HG03442 (cell line): ENCODE results near the gene DMWD.
"Not testable (repeated sequence)": the region's sequence is repeated elsewhere in the genome, so short reads cannot be mapped to it uniquely, and the experiment has no call there.

Source experiments
- ATAC-seq: cut with Tn5 transposase; IDR thresholded peaks from one replicate; pipeline ENCODE4 v1.9.1; 2021; ENCODE audit warnings: mild to moderate bottlenecking, moderate library complexity; ENCODE audit not compliant: unreplicated experiment

DMWD gene

DNA sequence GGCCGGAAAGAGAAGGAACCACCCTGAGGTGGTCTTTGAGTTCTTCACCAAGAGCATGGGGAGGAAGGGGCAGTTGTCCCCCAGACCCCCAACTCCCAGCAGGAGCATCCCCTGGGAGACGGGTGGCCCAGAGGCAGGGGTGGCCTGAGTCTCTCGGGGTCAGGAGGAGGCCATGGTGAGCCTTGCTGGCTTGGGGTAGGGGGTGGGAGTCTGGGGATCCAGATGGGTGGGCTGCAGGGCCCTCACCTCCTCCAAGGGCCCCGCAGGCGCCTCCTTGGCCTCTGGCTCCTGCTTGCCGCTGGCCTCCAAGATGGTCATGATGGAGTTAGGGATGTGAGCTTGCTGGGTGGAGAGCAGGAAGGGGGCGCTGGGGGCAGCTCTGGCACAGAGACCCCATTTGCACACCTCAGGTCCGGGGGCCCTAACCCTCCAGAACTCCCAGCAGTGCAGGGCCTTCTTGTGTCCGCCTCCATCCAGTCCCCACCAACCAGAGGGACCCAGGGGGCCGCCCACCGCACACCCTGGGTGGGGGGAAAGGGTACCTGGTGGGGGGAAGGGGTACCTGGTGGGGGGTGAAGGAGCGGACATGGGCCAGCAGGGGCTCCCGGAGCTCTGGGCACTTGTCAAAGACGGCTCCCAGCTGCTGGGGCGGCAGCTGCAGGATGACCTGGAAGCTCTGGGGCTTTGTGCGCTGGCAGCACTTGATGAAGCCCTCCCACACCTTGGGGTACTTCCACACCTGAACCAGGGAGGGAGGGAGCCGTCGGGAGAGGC is 23.8 kb upstream of the DMWD start:
- no peak for ATAC-seq

DNA sequence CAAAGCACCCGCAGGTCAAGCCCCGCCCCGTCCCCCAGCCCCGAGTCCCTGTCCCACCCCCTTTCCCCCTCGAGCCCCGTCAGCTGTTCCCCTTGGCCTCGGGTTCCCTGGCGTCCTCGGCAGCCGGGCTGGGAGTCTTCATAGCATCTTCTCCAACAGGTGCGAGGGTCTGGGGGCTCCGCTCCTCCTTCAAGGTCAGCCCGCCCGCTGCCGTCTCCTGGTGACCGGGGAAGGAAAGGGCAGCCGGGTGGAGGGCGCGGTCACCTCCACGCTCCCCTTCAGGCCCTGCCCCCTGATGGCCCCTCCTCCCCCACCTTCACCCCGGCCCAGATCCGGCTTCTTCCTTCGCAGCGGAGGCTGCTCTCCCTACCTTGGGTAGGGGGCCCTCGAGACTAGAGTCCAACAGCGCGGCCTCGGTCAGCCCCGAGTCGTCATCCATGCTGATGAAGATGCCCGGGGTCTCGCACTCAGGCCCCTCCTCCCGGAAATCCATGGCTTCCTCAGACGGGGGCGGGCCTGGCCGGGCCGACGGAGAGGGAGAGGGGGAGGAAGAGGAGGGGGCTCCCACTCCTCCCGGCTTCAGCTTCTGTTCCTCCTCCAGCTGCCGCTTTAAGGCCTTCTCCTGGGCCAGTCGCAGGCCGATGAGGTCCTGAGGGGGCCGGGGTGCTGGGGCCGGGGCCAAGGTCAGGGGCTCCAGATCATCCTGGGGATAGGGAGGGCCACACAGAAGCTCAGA is 23.0 kb upstream of the DMWD start:
- ATAC-seq: no peak

GRCh38 chr19:45814851-45815480 is 22.3 kb upstream of the DMWD start, which contains the start of gene RSPH6A:
Gene RSPH6A, minus strand, starts transcription at chr19:45815308. Its CDS starts 132 bp downstream, at chr19:45815176.
- no peak for ATAC-seq

- no peak for ATAC-seq
These were observed 21.6 kb upstream of the DMWD start for GRCh38 chr19:45814166-45814780.

GRCh38 chr19:45812297-45812696 is 19.7 kb upstream of the DMWD start:
- no peak for ATAC-seq

GRCh38 chr19:45809643-45810159 is 17.1 kb upstream of the DMWD start:
- no peak for ATAC-seq

- ATAC-seq: no peak
These were observed 13.1 kb upstream of the DMWD start for GRCh38 chr19:45805719-45806118.

- ATAC-seq: no peak
These were observed 12.2 kb upstream of the DMWD start for GRCh38 chr19:45804959-45805230.

- ATAC-seq: no peak
These were observed 11.7 kb upstream of the DMWD start for GRCh38 chr19:45804140-45804958.

DNA sequence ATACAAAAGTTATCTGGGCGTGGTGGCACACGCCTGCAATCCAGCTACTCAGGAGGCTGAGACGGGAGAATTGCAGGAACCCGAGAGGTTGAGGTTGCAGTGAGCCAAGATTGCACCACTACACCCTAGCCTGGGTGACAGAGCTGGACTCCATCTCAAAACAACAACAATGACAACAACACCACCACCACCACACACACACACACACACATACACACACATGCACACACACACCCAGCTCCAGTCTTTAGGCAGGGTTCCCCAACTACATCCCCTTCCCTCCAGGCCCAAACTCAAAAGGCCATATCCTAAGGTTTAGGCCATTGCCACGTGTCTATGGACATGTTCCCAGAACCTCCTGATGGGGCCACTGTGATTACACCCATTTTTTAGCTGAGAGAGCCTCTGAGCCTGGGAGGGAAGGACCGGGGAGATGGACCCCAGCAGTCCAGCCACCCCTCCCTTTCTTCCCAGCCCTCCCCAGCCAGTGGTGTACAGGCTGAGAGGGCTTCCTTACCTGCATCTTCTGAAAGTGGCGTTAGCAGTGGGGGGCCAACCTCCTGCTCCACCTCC is 9.0 kb upstream of the DMWD start:
- ATAC-seq: no peak

DNA sequence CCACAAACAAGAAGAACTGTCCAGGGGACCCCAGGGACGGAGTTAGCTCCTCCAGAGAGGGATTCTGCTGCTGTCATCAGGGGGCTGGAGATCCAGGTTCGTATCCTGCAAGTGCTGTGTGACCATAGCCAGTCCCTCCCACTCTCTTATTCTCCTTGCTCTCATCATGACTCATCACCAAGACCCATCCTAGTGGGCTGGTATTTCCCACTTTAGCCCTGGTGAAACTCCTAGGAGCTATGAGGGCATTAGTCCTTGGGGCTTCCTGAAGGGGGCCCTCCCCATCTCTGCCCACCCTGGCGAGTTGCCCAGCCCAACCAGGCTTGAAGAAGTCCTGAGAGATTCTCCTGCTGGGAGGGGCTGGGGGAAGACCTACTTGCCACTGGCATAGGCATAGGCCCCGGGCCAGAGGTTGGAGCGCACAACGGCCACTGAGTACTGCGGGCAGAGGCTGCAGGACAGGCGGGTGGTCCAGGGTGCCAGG is 7.5 kb upstream of the DMWD start:
- no peak for ATAC-seq

- not testable (repeated sequence) for ATAC-seq
These were observed 6.9 kb upstream of the DMWD start for GRCh38 chr19:45799541-45799940.

- no peak for ATAC-seq
These were observed 6.4 kb upstream of the DMWD start for GRCh38 chr19:45798995-45799517.

- no peak for ATAC-seq
These were observed 2.0 kb upstream of the DMWD start for GRCh38 chr19:45794627-45795026.

- ATAC-seq: no peak
These were observed 1.2 kb upstream of the DMWD start for GRCh38 chr19:45793876-45794275.

GRCh38 chr19:45793178-45793564 is 526 bp upstream of the DMWD start:
- no peak for ATAC-seq

DNA sequence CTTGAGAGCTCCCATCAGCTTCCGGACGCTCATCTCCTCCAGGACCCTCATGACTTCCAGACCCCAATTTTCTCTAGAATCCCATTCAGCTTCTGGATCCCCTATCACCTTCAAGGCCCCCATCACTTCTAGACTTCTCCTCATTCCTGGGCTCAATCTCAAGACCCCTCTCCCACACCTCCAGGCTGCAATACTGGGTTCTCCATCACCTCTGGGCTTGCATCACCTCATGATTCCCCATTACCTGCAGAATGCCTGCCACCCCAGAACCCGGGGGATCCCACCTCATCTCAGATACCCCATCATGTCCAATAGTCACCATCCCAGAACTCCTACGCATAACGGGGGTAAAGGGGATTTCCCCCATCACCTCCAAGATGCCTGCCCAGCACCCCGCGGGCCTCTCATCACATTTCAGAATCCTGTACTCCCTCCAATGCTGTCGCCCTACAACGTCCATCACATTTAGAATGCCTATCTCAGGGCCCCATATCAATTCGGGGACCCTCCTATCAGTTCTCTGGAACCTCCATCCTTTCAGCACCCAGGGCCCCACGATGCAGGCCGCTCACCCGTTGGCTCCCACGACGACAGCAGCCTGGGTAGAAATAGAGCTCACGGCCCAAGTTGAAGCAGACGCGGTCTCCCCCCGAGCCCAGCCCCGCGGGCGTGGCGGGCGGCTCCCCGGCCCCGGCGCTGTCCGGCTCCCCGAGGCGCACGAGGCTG is 738 bp downstream of the DMWD start:
- no peak for ATAC-seq

DNA sequence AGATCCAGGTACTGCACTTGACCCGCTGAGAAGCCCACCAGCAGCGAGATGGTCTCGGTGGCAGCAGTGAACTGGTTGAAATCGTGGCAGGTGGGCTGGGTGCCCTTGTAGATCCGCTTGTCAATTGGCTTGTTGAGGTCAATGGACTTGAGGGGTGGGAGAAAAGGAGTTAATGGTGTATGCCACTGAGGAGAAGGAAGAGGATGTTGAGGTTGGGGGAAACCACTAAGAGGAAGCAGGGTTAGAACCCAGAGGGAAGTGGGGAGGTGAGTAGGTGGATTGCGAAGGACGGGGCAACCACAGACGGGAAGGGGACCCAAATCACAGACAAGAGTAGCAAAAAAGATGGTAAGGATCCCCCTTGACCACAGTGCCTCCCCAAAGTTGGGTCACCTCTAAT is 1.7 kb downstream of the DMWD start:
- ATAC-seq: no peak
